HG03103 (cell line): ENCODE results near the gene CEP43.

ENCODE experiments used
- ATAC-seq: cut with Tn5 transposase; IDR thresholded peaks from one replicate; pipeline ENCODE4 v1.9.1; 2021; ENCODE audit warnings: low read depth; ENCODE audit not compliant: unreplicated experiment

The CEP43 gene

GRCh38 chr6:166999145-166999883, at the start of gene CEP43:
Gene CEP43 (plus strand): TSS chr6:166999397. CDS start chr6:166999413, 16 bp downstream.
- peak; percentile 88 for ATAC-seq

GRCh38 chr6:166949528-166950442, 49.4 kb upstream of the CEP43 start:
- ATAC-seq, result peak; percentile 1

GRCh38 chr6:166950443-166950821, 48.8 kb upstream of the CEP43 start:
- ATAC-seq, result peak; percentile 33

- ATAC-seq, result peak; percentile 87
Measured at GRCh38 chr6:166950892-166951669, 48.1 kb upstream of the CEP43 start.

GRCh38 chr6:166951670-166952060, 47.5 kb upstream of the CEP43 start:
- no peak for ATAC-seq

GRCh38 chr6:166952121-166952520, 47.1 kb upstream of the CEP43 start:
- ATAC-seq, result no peak

GRCh38 chr6:166952567-166953486, 46.4 kb upstream of the CEP43 start:
- ATAC-seq, result no peak

- no peak for ATAC-seq
Measured at GRCh38 chr6:166954118-166954713, 45.0 kb upstream of the CEP43 start.

- ATAC-seq, result no peak
Measured at GRCh38 chr6:166955121-166955864, 43.9 kb upstream of the CEP43 start.

- ATAC-seq, result peak; percentile 0
Measured at GRCh38 chr6:166955865-166956443, 43.2 kb upstream of the CEP43 start.

- ATAC-seq, result peak; percentile 62
Measured at GRCh38 chr6:166956444-166957086, 42.6 kb upstream of the CEP43 start, which contains the start of gene RNASET2. Gene RNASET2 (minus strand): TSS chr6:166956550. CDS start chr6:166956182, 368 bp downstream.

- peak; percentile 33 for ATAC-seq
Measured at GRCh38 chr6:166957087-166957804, 42.0 kb upstream of the CEP43 start.

- no peak for ATAC-seq
Measured at GRCh38 chr6:166957805-166958076, 41.5 kb upstream of the CEP43 start.

- peak; percentile 27 for ATAC-seq
Measured at GRCh38 chr6:166958926-166959861, 40.0 kb upstream of the CEP43 start.

GRCh38 chr6:166959911-166960608, 39.1 kb upstream of the CEP43 start:
- ATAC-seq, result no peak

- no peak for ATAC-seq
Measured at GRCh38 chr6:166960609-166960978, 38.6 kb upstream of the CEP43 start.
